Measurements from ENCODE around the gene UTP18.
A peak's percentile ranks its signal among the peaks of the same experiment; 100 is the strongest.
"Not testable (repeated sequence)": the region's sequence is repeated elsewhere in the genome, so short reads cannot be mapped to it uniquely, and the experiment has no call there.

Gene UTP18

DNA sequence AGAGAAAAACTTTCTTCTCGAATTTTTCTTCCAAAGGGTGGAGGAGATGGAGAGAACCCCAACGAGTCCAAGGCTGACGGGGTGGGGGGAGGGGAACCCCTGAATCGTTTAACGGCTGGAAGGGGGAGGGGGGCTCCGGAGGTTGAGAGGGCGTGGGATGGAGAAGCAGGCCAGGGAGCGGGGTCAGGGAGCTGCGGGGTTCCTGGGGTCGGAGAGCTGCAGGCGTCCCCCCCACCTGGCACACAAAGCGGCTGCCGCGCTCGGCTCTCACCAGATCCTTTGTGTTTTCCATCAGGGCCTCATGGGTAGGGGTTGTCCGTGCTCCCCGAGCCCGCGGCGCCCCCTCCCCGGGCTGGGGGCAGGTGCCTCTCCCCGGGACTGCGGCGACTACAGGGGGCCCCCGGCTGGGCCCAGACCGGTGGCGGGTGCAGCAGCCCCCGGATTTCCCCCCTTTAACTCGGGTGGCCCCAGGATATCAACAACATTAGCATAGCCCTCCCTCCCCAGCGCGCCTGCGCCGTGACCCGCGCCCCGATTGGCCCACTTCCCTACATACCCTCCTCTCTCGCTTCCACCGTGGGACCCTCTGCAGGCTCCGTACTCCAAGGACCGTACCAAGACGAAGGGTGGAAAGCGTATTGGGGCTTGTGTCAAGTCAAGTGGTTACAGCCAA, 646 bp upstream of the UTP18 start, which contains the start of gene MBTD1:
Gene MBTD1 (minus strand): TSS at position 486 of the 673 bp plus-strand sequence. CDS start 34,888 bp downstream, outside the sequence.
- DNase-seq = peak; percentile 87

DNA sequence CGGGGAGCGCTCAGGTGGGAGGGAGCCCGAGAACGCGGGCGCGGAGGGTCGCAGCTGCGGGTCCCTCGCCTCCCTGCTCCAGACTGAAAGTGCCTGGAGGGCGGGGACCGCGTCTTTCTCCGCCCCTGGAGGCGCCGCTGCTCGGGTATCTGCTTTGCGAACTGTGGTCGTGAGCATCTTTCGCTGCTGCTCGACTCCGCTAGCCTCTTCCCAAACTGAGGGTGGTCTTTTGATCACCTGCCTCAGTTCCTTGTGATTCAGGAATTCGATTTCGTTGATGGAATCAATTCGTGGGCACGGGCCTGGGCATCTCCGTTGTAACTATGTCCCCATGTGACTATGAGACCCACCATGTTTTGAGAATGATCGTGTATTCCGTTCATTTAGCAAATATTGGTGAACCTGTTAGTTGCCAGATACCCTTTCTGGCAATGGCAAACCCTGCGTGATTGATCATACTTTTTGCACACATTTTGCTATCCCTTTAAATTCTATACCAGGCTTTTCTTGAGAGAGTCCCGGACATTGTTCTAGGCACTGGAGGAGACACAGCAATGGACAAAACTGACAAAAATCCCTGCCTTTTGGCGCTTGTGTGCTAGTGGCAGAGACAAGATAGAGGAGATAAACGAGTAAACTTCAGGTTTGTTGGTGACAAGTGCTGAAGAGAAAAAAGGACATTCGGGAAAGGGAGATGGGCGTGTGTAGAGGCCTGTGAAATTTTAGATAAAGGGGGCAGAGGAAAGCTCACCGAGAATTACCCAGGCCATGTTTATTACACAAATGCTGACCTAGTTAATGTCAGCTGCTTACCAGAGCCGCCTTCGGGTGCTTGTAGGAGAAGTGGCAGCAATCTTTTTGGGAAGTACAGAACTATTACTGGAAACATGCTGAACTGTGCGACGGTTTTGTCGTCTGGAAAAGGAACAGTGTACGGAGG, 948 bp downstream of the UTP18 start:
- DNase-seq = peak; percentile 19

DNA sequence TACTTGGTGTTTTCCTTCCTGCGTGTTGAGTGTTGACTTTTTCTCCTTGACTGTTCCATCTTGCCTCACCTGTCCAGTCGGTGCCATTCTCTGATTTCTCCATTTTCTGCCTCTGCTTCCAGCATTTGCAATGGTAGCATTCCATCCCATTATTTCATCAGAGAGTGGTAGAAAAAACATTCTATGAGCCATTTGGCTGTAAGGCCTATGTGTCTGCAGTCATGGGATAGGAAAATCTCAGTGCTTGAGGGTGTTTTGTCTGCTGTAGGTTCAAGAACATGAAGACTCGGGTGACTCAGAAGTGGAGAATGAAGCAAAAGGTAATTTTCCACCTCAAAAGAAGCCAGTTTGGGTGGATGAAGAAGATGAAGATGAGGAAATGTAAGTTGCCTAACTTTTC, 2.7 kb downstream of the UTP18 start:
- DNase-seq = no peak

DNA sequence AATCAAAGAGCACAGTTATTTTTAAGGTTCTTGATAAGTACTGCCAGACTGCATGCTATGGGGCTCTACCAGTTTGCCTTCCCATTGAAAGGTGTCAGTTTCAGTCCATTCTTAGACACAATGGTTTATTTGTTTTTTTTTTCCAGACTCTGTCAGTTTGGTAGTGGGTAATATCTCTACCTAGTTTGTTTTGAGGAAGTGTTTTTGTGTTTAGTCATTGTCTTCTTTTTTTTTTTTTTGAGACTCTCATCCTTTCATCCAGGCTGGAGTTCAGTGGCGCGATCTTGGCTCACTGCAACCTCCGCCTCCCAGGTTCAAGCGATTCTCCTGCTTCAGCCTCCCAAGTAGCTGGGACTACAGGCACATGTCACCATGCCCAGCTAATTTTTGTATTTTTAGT, 4.1 kb downstream of the UTP18 start:
- DNase-seq = not testable (repeated sequence)

DNA sequence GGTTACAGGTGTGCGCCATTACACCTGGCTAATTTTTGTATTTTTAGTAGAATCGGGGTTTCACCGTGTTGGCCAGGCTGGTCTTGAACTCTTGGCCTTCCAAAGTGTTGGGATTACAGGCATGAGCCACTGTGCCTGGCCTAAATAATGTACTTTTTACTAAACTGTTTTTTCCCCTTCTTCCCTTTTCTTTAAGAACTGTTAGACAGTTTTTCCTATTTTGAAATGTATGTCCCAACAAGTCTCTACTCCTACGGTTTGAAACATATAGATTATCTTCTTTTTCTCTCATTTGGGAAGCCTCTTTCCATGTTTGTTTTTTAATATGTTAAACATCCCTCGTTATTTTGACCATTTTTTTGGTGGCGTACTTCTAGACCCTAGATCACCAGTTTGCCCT, 9.6 kb downstream of the UTP18 start:
- DNase-seq = no peak

DNA sequence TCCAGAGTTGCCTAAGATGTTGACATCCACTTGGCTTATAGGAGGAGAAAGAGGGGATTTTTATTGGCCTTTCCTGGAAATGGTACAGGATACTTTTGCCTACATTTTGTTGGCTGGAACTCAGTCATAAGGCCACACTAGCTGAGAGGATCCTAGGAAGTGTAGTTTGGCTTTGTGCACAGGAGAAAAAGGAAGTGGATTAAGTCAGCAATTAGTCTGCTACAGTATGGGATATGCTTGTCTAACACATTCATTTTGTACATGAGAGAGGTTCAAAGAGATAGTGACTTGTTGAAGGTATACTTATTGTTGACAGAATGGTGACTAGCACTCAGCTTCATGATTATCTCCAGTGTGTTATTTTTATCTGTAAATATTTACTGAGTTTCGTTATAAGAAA, 10.3 kb downstream of the UTP18 start:
- no peak for DNase-seq

DNA sequence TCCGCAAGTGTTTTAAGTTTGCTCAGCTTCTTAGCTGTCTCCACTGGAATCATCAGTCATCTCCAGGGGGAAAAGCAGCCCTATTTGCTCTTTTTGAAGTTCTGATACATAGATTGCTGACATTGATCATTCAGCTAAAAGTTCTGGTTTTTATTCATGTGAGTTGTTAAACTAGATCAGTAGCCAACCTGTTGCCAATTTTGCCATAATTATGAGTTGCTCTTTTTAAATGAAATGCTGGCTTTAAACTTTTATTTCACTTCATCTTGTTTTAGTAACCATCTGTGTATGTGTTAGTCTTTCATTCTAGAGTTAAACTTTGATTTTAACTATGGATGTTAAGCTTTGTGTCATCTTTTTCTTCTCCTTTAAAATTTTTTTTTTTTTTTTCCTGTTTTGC, 12.5 kb downstream of the UTP18 start:
- DNase-seq = no peak

DNA sequence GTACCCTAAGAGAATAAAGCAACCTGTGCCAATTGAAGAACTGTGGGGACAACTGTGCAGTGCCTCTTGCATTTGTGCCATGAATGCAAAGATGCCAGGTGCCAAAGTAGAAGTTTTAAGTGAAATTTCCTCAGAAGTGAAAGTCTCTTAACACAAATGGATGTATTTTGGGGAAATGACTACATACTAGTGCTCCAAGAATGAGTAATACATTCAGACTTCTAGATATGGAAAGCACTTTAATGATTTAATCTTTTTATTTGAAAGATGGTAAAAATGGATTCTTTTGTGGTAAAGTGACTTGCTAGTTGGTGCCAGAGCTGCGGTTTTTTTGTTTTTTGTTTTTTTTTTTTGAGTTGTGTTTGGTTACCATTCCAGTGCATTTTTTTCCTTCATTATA, 15.0 kb downstream of the UTP18 start:
- DNase-seq = no peak

DNA sequence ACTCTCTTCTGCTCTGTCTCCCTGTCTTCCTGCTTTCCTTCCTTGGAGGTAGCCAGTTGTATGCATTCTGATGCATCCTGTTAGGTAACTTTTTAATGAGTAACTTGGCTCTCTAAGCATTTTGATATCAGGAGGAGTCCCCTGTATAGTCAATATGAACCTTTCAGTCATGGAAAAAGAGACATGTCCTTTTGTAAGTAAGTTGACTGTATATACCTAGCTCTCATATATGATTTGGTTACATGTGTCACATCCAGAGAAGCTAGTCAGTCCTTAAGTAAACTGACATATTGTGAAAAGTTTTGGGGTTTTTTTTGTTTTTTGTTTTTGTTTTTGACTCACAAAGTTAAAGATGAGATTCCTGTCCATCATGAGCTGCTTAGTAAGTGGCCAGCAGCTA, 18.8 kb downstream of the UTP18 start:
- no peak for DNase-seq

DNA sequence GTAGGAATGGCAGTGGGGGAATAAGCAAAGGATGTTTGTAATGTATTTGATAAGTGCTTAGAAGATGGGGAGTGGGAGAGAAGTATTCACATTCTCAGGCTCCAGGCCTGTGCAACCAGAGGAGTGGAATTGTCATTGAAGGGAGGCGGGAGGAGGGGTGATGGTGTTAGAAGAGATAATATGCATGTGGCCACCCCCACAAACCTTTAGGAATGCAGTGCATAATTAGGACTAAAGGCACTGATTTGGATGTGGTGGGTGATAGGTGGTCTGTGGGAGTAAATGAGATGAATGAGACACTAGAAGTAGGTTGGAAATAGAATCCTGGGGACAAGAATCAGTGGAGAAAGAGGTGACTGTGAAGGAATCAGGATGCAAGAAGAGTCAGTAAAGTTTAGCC, 27.1 kb downstream of the UTP18 start:
- no peak for DNase-seq

DNA sequence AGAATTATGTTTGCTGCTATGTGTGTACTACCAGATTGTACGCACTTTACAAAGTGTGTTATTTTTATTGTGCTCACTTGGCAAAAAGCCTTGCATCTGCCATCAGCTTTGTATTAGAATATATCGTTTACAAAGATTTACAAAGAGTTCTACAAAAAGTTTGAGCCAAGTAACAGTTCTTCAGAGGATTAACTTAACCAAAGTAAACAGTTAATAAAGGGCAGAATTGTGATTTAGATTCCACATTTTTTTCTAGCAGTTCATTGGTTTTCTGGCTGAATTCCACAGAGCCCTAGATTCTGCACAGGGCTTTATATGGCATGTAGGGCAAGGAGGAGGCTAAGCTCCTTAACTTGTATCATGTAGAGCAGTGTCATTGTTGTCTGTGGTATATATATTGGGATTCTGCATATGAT, 29.4 kb downstream of the UTP18 start:
- no peak for DNase-seq

DNA sequence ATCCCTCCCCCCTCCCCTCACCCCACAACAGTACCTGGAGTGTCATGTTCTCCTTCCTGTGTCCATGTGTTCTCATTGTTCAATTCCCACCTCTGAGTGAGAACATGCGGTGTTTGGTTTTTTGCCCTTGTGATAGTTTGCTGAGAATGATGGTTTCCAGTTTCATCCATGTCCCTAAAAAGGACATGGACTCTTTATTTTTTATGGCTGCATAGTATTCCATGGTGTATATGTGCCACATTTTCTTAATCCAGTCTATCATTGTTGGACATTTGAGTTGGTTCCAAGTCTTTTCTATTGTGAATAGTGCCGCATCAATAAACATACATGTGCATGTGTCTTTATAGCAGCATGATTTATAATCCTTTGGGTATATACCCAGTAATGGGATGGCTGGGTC, 34.0 kb downstream of the UTP18 start:
- DNase-seq = not testable (repeated sequence)

DNA sequence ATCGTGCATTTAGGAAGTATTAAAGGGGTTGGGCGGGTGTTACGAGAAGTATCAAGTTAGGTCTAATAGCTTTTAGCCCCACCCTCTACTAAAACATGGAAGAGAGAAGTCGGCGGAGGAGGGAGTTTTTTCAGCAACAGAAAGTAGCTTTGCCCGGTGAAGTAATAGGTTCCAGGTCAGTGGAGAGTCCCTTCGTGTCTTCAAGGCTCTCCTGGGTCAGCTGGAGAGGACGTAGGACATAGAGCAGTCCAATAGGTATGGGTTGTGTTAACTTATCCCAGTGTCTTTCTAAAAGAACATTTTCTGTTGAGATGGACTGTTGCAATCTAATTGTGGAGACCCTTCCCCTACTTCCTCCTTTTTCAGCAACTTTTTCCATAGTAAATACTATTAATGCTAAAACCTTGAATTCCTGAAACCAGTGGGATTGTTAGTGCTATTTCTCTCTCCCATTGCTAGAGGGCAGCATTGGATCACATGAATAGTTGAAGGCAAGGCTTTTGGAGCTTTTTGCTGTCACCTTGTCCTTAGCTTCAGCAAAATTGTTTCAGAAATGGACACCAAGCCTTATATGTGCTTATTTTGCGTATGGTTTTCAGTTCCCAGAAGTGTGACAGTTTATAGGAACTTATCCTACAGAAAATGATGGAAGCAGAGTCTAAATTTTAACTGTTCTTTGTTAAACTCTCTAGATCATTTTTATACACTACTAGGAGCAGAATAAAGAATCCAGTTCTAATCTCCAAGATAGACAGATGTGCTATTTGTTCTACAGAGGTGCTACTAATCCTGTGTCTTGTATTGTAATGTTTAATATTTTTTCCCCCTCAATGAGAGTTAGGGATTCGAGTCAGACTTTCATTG, 38.4 kb downstream of the UTP18 start:
- DNase-seq = no peak

DNA sequence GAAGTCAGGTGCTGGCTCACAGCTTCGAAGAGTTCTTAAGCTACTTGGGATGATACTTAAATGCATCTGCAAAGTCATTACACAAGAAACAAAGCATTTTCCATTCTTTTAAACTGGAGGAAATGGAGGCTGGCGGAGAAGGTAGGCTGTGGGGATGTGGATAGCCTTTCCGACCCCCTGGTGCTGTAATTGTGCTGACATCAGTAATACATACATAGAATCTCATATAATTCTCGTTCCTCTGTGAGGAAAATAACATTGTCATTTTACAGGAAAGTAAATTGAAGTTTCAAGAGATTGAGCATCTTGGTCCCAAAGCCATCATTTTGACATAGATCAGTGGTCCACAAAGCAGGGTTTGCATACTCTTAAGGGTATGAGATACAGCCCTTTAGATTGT, 39.5 kb downstream of the UTP18 start:
- no peak for DNase-seq

DNA sequence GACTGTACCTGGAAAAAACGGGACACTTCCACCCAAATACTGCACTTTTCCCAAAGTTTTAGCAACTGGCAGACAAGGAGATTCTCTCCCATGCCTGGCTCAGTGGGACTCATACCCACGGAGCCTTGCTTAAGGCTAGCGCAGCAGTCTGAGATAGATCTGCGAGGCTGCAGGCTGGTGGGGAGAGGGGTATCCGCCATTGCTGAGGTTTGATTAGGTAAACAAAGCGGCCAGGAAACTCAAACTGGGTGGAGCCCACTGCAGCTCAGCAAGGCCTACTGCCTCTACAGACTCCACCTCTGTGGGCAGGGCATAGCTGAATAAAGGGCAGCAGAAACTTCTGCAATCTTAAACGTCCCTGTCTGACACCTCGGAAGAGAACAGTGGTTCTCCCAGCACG, 44.8 kb downstream of the UTP18 start:
- no peak for DNase-seq

DNA sequence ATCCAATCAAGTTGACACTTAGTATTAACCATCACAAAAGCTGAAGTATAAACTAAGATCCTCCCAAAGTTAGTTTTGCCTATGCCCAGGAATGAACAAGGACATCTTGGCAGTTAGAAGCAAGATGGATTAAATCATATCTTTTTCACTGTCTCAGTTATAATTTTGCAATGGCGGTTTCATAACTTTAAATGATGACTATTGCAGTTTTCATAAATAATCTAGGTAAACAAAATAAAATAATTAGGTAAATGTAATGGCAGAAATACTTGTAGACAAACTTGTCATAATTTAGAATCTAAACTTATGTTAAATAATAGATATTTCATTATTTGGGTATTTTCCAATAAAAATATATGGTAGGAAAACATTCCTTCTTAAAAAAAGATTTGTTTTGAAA, 51.7 kb downstream of the UTP18 start:
- not testable (repeated sequence) for DNase-seq

DNA sequence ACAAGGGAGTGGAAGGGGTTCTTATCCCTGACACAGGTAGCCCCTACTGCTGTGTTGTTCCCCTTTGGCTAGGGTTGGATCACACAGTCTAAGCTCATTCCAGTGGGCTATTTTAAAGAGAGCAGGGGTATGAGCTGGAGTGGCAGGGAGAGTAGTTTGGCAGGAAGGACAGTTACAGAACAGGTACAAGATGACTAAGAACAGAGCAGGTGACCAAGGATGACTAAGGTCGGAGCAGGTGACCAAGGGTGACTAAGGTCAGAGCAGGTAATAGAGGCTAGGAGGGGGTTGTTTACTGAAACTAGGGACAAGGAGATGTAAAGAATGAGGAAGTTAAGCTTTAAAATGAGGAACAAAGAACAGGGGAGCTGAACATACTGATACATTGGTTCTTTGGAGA, 58.8 kb downstream of the UTP18 start:
- DNase-seq = no peak

DNA sequence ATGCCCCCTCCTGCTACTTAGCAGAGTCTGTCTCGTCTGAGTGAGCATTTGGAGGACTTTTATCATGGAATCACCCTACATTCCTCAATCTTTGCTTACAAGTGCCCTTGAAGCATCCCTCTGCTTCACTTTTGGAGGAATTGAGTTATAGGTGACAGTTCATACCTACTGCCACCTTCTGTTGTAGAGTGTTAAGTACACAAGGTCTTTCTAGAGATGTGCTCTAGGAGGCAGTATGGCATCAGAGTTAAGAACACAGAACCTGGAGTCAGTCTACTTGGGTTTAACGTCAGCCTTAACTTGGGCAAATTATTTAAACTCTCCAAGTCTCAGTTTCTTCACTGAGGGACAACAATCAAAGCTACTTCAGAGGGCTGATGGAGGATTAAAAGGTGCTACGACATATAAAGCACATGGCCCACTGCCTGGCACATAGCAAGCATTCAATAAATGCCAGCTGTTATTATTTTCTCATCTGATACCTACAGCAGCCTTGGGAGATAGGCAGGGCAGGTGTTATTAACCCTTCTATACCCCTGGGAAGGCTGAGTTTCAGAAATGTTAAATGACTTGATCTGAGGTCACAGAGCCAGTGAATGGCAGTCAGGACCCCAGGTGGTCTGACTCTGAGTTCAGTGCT, 62.2 kb downstream of the UTP18 start:
- DNase-seq = no peak

DNA sequence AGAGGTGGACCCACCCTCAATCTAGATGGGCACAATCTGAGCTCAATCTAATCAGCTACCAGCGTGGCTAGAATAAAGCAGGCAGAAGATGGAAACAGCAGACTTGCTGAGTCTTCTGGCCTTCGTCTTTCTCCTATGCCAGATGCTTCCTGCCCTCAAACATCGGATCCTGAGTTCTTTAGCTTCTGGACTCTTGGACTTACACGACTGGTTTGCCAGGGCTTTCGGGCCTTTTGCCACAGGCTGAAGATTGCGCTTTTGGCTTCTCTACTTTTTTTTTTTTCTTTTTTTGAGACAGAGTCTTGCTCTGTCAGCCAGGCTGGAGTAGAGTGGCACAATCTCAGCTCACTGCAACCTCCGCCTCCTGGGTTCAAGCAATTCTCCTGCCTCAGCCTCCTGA, 65.1 kb downstream of the UTP18 start:
- DNase-seq = no peak

DNA sequence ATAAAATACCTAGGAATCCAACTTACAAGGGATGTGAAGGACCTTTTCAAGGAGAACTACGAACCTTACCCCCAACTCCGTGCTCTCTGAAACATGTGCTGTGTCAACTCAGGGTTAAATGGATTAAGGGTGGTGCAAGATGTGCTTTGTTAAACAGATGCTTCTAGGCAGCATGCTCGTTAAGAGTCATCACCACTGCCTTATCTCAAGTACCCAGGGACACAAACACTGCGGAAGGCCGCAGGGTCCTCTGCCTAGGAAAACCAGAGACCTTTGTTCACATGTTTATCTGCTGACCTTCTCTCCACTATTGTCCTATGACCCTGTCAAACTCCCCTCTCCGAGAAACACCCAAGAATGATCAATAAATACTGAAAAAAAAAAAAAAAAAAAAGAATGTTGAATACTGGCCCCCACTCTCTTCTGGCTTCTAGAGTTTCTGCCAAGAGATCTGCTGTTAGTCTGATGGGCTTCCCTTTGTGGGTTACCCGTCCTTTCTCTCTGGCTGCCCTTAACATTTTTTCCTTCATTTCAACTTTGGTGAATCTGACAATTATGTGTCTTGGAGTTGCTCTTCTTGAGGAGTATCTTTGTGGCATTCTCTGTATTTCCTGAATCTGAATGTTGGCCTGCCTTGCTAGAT, 70.6 kb downstream of the UTP18 start:
- DNase-seq = not testable (repeated sequence)

DNA sequence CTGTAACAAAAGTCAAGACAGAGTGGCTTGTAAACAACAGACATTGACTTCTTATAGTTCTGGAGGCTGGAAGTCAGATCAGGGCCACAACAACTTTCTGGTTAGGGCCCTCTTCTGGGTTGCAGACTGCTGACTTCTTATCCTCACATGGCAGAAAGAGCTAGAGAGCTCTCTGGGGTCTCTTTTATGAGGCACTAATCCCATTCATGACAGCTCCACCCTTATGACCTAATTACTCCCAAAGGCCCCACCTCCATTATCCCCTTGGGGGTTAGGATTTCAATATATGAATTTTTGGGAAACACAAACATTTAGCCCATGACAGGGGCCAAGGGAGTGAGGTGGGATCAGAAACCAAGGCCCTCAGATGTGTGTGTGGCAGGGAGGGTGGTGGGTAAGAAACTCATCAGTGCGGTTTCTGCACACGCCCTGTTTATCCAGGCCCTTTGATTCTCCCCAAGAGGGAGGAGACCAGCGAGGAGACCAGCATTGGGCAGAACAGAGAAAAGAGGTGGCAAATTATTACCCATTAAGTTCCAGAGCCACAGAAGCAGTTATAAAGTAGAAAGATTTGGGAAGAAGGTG, 74.8 kb downstream of the UTP18 start:
- DNase-seq = no peak
